Measurements from ENCODE around the gene PKNOX2.

The PKNOX2 gene

GRCh38 chr11:125422681-125423080 lies 258.1 kb downstream of the PKNOX2 start:
- no peaks in the 10 kb centered on the region for H3K9me3 Mint-ChIP-seq
- H3K4me3 Mint-ChIP-seq: no peak overlapping the region
- peaks cover 5 to 12% of the 10 kb centered on the region in 2 donors for H3K27me3 Mint-ChIP-seq
- ATAC-seq (replicated peaks) (no peak), DNase-seq (no peak)
- H3K36me3 Mint-ChIP-seq: no peaks in the 10 kb centered on the region
- no peak overlapping the region for H3K27ac Mint-ChIP-seq
- H3K4me1 Mint-ChIP-seq: peaks cover 0 to 2% of the 10 kb centered on the region in 2 donors

- no peaks in the 10 kb centered on the region for H3K36me3 Mint-ChIP-seq
- H3K9me3 Mint-ChIP-seq: no peaks in the 10 kb centered on the region
- DNase-seq (no peak), ATAC-seq (replicated peaks) (peak; percentile 46 to 58)
- H3K4me3 Mint-ChIP-seq: no peak overlapping the region
- peaks cover 0 to 2% of the 10 kb centered on the region in 2 donors for H3K4me1 Mint-ChIP-seq
- H3K27ac Mint-ChIP-seq: no peak overlapping the region
- peaks cover 0 to 12% of the 10 kb centered on the region in 2 donors for H3K27me3 Mint-ChIP-seq
Observed at GRCh38 chr11:125423247-125423849, 258.8 kb downstream of the PKNOX2 start.

GRCh38 chr11:125425601-125426000 lies 261.1 kb downstream of the PKNOX2 start:
- no peak overlapping the region for H3K4me3 Mint-ChIP-seq
- ATAC-seq (replicated peaks) (no peak), DNase-seq (no peak)
- H3K36me3 Mint-ChIP-seq: no peaks in the 10 kb centered on the region
- no peak overlapping the region for H3K27ac Mint-ChIP-seq
- no peaks in the 10 kb centered on the region for H3K9me3 Mint-ChIP-seq
- H3K27me3 Mint-ChIP-seq: peaks cover 11 to 27% of the 10 kb centered on the region in 2 donors
- H3K4me1 Mint-ChIP-seq: peaks cover 5% of the 10 kb centered on the region in 2 donors

- H3K27me3 Mint-ChIP-seq: peaks cover 15 to 33% of the 10 kb centered on the region in 2 donors
- DNase-seq: no peak
Observed at GRCh38 chr11:125426818-125427528, 262.4 kb downstream of the PKNOX2 start.

GRCh38 chr11:125428486-125429173 lies 264.1 kb downstream of the PKNOX2 start:
- no peak overlapping the region for H3K27ac Mint-ChIP-seq
- H3K4me1 Mint-ChIP-seq: peaks cover 6 to 10% of the 10 kb centered on the region in 2 donors

More at GRCh38 chr11:125426818-125427528, 262.4 kb downstream of the PKNOX2 start:
- Mint-ChIP-seq H3K36me3 (no peaks in the 10 kb centered on the region), H3K4me1 (peaks cover 5% of the 10 kb centered on the region in 2 donors), H3K9me3 (no peaks in the 10 kb centered on the region), H3K4me3 (no peak overlapping the region), H3K27ac (no peak overlapping the region)
- ATAC-seq (replicated peaks): no peak

GRCh38 chr11:125429174-125429707 lies 264.7 kb downstream of the PKNOX2 start:
- Mint-ChIP-seq H3K36me3 (no peaks in the 10 kb centered on the region), H3K4me3 (no peak overlapping the region), H3K9me3 (no peaks in the 10 kb centered on the region), H3K27ac (no peak overlapping the region), H3K27me3 (peaks cover 37 to 46% of the 10 kb centered on the region in 2 donors), H3K4me1 (peaks cover 6 to 12% of the 10 kb centered on the region in 2 donors)
- peak; percentile 69 to 75 for ATAC-seq (replicated peaks)
- DNase-seq: peak; percentile 33

More at GRCh38 chr11:125428486-125429173, 264.1 kb downstream of the PKNOX2 start:
- Mint-ChIP-seq H3K36me3 (no peaks in the 10 kb centered on the region), H3K27me3 (peaks cover 31 to 43% of the 10 kb centered on the region in 2 donors), H3K4me3 (no peak overlapping the region), H3K9me3 (no peaks in the 10 kb centered on the region)
- ATAC-seq (replicated peaks): peak in 1 of 2 donors; percentile 7
- no peak for DNase-seq

- Mint-ChIP-seq H3K27me3 (peaks cover 39 to 49% of the 10 kb centered on the region in 2 donors), H3K27ac (no peak overlapping the region), H3K9me3 (no peaks in the 10 kb centered on the region), H3K36me3 (no peaks in the 10 kb centered on the region), H3K4me1 (peaks cover 6 to 12% of the 10 kb centered on the region in 2 donors), H3K4me3 (no peak overlapping the region)
- no peak for DNase-seq
- no peak for ATAC-seq (replicated peaks)
Observed at GRCh38 chr11:125429807-125430678, 265.5 kb downstream of the PKNOX2 start.

- Mint-ChIP-seq H3K9me3 (no peaks in the 10 kb centered on the region), H3K4me1 (peaks cover 6 to 12% of the 10 kb centered on the region in 2 donors), H3K36me3 (no peaks in the 10 kb centered on the region), H3K4me3 (no peak overlapping the region), H3K27me3 (peaks cover 39 to 52% of the 10 kb centered on the region in 2 donors), H3K27ac (no peak overlapping the region)
- no peak for DNase-seq
- ATAC-seq (replicated peaks): no peak
Observed at GRCh38 chr11:125431009-125431408, 266.5 kb downstream of the PKNOX2 start.

GRCh38 chr11:125431481-125431880 lies 266.9 kb downstream of the PKNOX2 start:
- no peak for DNase-seq
- Mint-ChIP-seq H3K36me3 (no peaks in the 10 kb centered on the region), H3K4me3 (no peak overlapping the region), H3K4me1 (peaks cover 6 to 12% of the 10 kb centered on the region in 2 donors), H3K27me3 (peaks cover 39 to 52% of the 10 kb centered on the region in 2 donors), H3K27ac (no peak overlapping the region), H3K9me3 (no peaks in the 10 kb centered on the region)
- ATAC-seq (replicated peaks): no peak

- no peak for DNase-seq
- Mint-ChIP-seq H3K4me1 (peaks cover 6 to 12% of the 10 kb centered on the region in 2 donors), H3K27ac (no peak overlapping the region), H3K36me3 (no peaks in the 10 kb centered on the region), H3K27me3 (peaks cover 49 to 52% of the 10 kb centered on the region in 2 donors), H3K4me3 (no peak overlapping the region), H3K9me3 (no peaks in the 10 kb centered on the region)
- ATAC-seq (replicated peaks): peak; percentile 59 to 66
Observed at GRCh38 chr11:125433454-125434121, 269.0 kb downstream of the PKNOX2 start.

- Mint-ChIP-seq H3K36me3 (no peaks in the 10 kb centered on the region), H3K9me3 (no peaks in the 10 kb centered on the region), H3K27me3 (peaks cover 36 to 54% of the 10 kb centered on the region in 2 donors), H3K4me1 (peaks cover 3 to 7% of the 10 kb centered on the region in 2 donors), H3K4me3 (no peak overlapping the region), H3K27ac (no peak overlapping the region)
- no peak for ATAC-seq (replicated peaks)
- no peak for DNase-seq
Observed at GRCh38 chr11:125435461-125436238, 271.1 kb downstream of the PKNOX2 start.

GRCh38 chr11:125441648-125442410 lies 277.3 kb downstream of the PKNOX2 start:
- H3K4me3 Mint-ChIP-seq: no peak overlapping the region
- H3K9me3 Mint-ChIP-seq: no peaks in the 10 kb centered on the region
- peak in 1 of 2 donors; percentile 27 for ATAC-seq (replicated peaks)
- DNase-seq: no peak
- peaks cover 37 to 72% of the 10 kb centered on the region in 2 donors for H3K27me3 Mint-ChIP-seq
- no peak overlapping the region for H3K27ac Mint-ChIP-seq
- H3K36me3 Mint-ChIP-seq: no peaks in the 10 kb centered on the region
- H3K4me1 Mint-ChIP-seq: no peaks in the 10 kb centered on the region
